HEK293T (cell line): ENCODE data around the gene ADGRG1.

Experiments
- BHLHE40 ChIP-seq: fragments of 450-650 bp; IDR thresholded peaks from 2 replicates; pipeline ENCODE4 v1.6.1; 2016; ENCODE audit warnings: mild to moderate bottlenecking, moderate library complexity, borderline replicate concordance
- ELF4 ChIP-seq: fragments of 450-650 bp; IDR thresholded peaks from 2 replicates; pipeline ENCODE4 v1.6.1; 2017; ENCODE audit warnings: antibody characterized with exemption
- L3MBTL2 ChIP-seq: fragments of 450-650 bp; conservative IDR thresholded peaks from 2 replicates; pipeline ENCODE4 v1.6.1; 2016; ENCODE audit warnings: mild to moderate bottlenecking
- LEF1 ChIP-seq: fragments of 450-650 bp; IDR thresholded peaks from 2 replicates; pipeline ENCODE4 v1.6.1; 2017; ENCODE audit warnings: mild to moderate bottlenecking, borderline replicate concordance
- SP1 ChIP-seq: fragments of 450-650 bp; IDR thresholded peaks from 2 replicates; pipeline ENCODE4 v1.6.1; 2017

GRCh38 chr16:57663436-57663835 is 35.0 kb downstream of the ADGRG1 start:
- no peak for TF ChIP-seq L3MBTL2
- TF ChIP-seq BHLHE40 = no peak
- no peak for TF ChIP-seq SP1
- no peak for TF ChIP-seq ELF4
- no peak for TF ChIP-seq LEF1
